ENCODE measurements around the gene MFSD2A.
"Not testable (repeated sequence)": the region's sequence is repeated elsewhere in the genome, so short reads cannot be mapped to it uniquely, and the experiment has no call there.

The MFSD2A gene

DNA sequence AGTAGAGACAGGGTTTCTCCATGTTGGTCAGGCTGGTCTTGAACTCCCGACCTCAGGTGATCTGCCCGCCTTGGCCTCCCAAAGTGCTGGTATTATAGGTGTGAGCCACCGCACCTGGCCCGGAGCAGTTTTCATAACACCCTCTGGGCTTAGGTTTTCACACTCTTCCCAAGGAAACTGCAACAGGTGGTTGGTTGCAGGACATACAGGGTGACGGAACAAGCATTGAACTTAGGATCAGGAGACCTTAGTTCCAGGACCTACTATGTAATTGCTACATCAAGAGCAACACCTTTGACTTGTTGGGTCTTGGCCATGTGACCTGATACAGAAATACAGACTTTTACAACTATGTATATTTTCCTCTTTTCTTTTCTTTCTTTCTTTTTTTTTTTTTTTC is 37.9 kb downstream of the MFSD2A start:
- Histone ChIP-seq H3K27ac (ENCODE audit: low read length) (no peak overlapping the region), H3K4me1 (ENCODE audit: insufficient read depth, low read length) (no peaks in the 10 kb centered on the region), H3K9me3 (ENCODE audit: insufficient read depth, low read depth, low read length) (no peaks in the 10 kb centered on the region), H3K4me3 (ENCODE audit: low read length) (no peak overlapping the region), H3K9ac (ENCODE audit: low read depth, low read length) (no peak overlapping the region), H3K36me3 (ENCODE audit: insufficient read depth, low read depth, low read length) (no peaks in the 10 kb centered on the region), H3K27me3 (ENCODE audit: insufficient read depth, low read length) (no peaks in the 10 kb centered on the region)

DNA sequence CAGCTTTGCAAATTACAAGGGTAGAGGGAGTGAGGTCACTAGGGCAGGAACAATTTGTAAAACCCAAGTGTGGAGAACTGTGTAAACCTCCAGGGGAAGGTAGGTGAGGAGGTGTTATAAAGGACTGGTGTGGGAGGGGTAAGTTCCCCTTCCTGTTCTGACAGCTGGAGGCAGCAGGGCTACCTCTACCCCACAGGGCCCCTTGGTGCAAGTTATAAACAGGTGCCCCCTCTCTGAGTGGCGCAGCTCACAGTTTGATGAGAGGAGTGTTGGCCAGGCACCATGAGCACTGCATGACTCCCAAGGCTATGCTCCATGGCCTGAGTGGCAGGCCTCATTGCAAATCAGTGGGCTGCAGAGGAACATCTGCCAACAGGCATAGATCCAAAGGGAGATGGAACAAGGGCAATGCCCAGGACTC is 41.0 kb downstream of the MFSD2A start:
- no peaks in the 10 kb centered on the region for H3K4me1 ChIP-seq (ENCODE audit: insufficient read depth, low read length)
- no peak overlapping the region for H3K27ac ChIP-seq (ENCODE audit: low read length)
- H3K36me3 ChIP-seq (ENCODE audit: insufficient read depth, low read depth, low read length): no peaks in the 10 kb centered on the region
- no peaks in the 10 kb centered on the region for H3K27me3 ChIP-seq (ENCODE audit: insufficient read depth, low read length)
- H3K9me3 ChIP-seq (ENCODE audit: insufficient read depth, low read depth, low read length): peaks cover 3% of the 10 kb centered on the region; the same call in 1 of the 2 replicates
- H3K9ac ChIP-seq (ENCODE audit: low read depth, low read length): no peak overlapping the region
- H3K4me3 ChIP-seq (ENCODE audit: low read length): no peak overlapping the region

DNA sequence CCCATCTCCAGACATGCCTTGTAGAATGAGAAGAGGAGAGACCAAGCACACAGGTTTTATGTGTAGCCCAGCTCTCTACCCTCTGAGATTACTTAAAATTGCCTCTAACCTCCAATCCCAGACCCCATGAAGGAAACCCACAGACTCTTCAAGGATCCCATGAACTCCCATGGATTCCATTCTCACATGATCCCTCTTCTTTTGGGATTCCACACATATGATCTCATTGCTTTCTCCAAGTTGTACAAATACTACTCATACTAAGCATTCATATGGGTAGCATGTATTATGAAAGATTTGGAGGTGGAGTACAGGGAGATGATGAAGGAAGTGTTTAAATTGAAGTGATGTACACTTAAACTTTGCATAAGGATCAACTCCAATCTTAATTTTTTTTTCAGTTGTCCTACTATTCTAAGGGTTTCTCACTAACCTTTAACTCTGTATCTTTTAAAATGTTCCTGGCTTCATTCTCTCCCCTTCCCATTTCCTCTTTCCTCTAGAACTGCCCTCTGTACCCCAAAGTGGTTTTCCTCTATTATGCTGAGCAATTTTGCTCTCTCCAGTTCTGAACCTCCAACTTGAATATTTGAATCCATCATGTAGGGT is 41.6 kb downstream of the MFSD2A start:
- H3K4me1 ChIP-seq (ENCODE audit: insufficient read depth, low read length): no peaks in the 10 kb centered on the region
- no peak overlapping the region for H3K9ac ChIP-seq (ENCODE audit: low read depth, low read length)
- H3K27ac ChIP-seq (ENCODE audit: low read length): no peak overlapping the region
- H3K9me3 ChIP-seq (ENCODE audit: insufficient read depth, low read depth, low read length): peaks cover 3% of the 10 kb centered on the region; the same call in 1 of the 2 replicates
- H3K36me3 ChIP-seq (ENCODE audit: insufficient read depth, low read depth, low read length): no peaks in the 10 kb centered on the region
- no peak overlapping the region for H3K4me3 ChIP-seq (ENCODE audit: low read length)
- H3K27me3 ChIP-seq (ENCODE audit: insufficient read depth, low read length): no peaks in the 10 kb centered on the region

DNA sequence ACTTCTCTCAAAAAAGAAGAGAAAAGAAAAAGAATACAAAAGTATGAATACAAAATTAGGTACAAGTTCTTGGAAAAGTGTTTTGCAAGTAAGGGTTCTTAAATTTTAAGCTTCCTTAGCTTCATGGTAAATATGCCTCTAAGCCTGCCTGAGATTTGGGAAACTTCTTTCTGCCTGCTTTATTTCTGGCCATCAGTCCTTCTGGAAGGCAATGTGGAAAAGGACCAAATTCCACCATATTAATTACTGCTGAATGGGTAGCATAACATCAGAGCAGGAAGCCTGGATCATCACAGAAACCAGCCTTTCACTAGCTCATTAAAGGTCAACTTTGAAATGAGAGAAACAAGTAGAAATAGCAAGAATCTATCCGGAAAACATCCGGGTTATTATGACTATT is 46.5 kb downstream of the MFSD2A start:
- H3K4me3 ChIP-seq (ENCODE audit: low read length): no peak overlapping the region
- H3K27me3 ChIP-seq (ENCODE audit: insufficient read depth, low read length): no peaks in the 10 kb centered on the region
- peaks cover 3% of the 10 kb centered on the region; the same call in 1 of the 2 replicates for H3K9me3 ChIP-seq (ENCODE audit: insufficient read depth, low read depth, low read length)
- no peak overlapping the region for H3K27ac ChIP-seq (ENCODE audit: low read length)
- H3K4me1 ChIP-seq (ENCODE audit: insufficient read depth, low read length): peaks cover 3% of the 10 kb centered on the region; the same call in 1 of the 2 replicates
- H3K36me3 ChIP-seq (ENCODE audit: insufficient read depth, low read depth, low read length): no peaks in the 10 kb centered on the region
- no peak overlapping the region for H3K9ac ChIP-seq (ENCODE audit: low read depth, low read length)

DNA sequence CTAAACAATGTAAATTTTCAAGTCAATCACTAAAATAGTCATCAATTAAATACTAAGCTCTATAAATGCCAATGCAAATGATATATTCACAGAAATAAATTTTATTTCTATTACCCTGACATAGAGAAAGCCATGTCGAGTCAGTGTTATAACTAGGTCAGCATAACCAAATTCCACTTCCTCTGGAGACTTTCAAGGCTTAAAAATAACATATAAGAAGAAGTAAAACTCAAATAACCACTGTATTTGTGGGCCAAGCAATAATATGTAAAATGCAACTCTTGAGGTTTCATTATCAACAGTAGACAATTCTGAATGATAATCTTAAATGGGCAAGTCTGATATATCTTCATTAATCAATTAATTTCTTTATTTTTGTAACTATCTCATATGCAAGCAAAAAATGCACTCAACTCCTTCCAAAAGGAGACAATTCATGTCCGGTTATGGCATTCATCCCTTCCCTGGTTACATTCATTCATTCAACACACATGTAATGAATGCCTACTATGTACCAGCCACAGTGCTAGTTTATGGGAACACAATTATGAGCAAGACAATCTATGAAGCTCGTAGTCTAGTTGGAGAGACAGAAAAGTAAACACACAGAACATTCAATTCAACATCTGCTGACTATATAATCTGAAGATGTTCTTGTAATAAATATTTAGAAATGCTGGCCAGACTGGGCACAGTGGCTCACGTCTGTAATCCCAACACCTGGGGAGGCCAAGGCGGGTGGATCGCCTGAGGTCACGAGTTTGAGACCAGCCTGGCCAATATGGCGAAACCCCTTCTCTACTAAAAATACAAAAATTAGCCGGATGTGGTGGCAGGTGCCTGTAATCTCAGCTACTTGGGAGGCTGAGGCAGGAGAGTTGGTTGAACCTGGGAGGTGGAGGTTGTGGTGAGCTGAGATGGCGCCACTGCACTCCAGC is 48.5 kb downstream of the MFSD2A start:
- H3K36me3 ChIP-seq (ENCODE audit: insufficient read depth, low read depth, low read length): no peaks in the 10 kb centered on the region
- H3K27ac ChIP-seq (ENCODE audit: low read length): no peak overlapping the region
- H3K9ac ChIP-seq (ENCODE audit: low read depth, low read length): no peak overlapping the region
- no peaks in the 10 kb centered on the region for H3K27me3 ChIP-seq (ENCODE audit: insufficient read depth, low read length)
- H3K9me3 ChIP-seq (ENCODE audit: insufficient read depth, low read depth, low read length): peaks cover 3% of the 10 kb centered on the region; the same call in 1 of the 2 replicates
- H3K4me1 ChIP-seq (ENCODE audit: insufficient read depth, low read length): peaks cover 3% of the 10 kb centered on the region; the same call in 1 of the 2 replicates
- no peak overlapping the region for H3K4me3 ChIP-seq (ENCODE audit: low read length)

DNA sequence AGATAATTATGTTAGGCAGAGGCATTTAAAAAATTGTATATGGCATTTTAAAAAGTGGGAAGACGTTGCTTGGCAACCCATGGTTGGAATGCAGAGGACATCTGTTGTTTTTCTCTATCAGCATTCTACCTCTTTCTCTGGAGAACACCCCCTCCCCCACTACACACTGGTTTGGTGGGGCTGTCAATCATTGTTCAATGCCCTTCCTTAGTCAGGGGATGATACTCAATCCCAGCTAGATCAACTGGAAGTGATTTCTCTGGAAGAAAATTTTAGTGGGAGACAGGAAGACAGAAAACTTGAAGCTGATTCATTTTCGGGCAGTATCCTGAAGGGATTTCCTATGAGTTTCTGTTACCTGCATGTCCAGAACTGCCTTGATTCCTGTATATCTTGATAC is 49.9 kb downstream of the MFSD2A start:
- Histone ChIP-seq H3K36me3 (ENCODE audit: insufficient read depth, low read depth, low read length) (no peaks in the 10 kb centered on the region), H3K4me3 (ENCODE audit: low read length) (no peak overlapping the region), H3K9me3 (ENCODE audit: insufficient read depth, low read depth, low read length) (no peaks in the 10 kb centered on the region), H3K27ac (ENCODE audit: low read length) (no peak overlapping the region), H3K9ac (ENCODE audit: low read depth, low read length) (no peak overlapping the region), H3K4me1 (ENCODE audit: insufficient read depth, low read length) (peaks cover 3% of the 10 kb centered on the region; the same call in 1 of the 2 replicates), H3K27me3 (ENCODE audit: insufficient read depth, low read length) (no peaks in the 10 kb centered on the region)

DNA sequence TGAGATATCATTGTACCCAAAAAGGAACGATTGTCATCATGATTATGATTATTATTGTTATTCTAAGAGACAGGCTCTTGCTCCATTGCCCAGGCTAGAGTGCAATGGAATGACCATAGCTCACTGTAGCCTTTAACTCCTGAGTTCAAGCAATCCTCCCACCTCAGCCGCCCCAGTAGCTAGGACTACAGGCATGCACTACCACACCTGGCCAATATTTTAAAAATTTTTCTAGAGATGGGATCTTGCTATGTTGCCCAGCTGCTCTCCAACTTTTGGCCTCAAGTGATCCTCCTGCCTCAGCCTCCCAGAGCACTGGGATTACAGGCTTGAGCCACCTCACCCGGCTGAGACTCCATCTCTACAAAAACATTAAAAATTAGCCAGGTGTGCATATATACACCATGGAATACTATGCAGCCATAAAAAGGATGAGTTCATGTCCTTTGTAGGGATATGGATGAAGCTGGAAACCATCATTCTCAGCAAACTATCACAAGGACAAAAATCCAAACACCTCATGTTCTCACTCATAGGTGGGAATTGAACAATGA is 52.6 kb downstream of the MFSD2A start:
- not testable (repeated sequence) for H3K4me1 ChIP-seq (ENCODE audit: insufficient read depth, low read length); H3K9me3 ChIP-seq (ENCODE audit: insufficient read depth, low read depth, low read length); H3K27ac ChIP-seq (ENCODE audit: low read length); H3K36me3 ChIP-seq (ENCODE audit: insufficient read depth, low read depth, low read length); H3K27me3 ChIP-seq (ENCODE audit: insufficient read depth, low read length); H3K4me3 ChIP-seq (ENCODE audit: low read length); H3K9ac ChIP-seq (ENCODE audit: low read depth, low read length)

DNA sequence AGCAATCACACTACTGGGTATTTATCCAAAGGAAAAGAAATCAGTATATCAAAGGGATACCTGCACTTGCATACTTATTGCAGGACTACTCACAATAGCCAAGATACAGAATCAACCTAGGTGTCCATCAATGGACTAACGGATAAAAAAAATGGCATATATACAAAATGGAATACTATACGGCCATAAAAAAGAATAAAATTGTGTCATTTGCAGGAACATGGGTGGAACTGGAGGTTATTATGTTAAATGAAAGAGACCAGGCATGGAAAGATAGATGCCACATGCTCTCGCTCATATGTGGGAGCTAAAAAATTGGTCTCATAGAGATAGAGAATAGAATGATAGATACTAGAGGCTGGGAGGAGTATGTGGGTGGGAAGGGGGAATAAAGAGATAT is 56.3 kb downstream of the MFSD2A start:
- Histone ChIP-seq H3K9me3 (ENCODE audit: insufficient read depth, low read depth, low read length) (no peaks in the 10 kb centered on the region), H3K4me3 (ENCODE audit: low read length) (no peak overlapping the region), H3K9ac (ENCODE audit: low read depth, low read length) (no peak overlapping the region), H3K4me1 (ENCODE audit: insufficient read depth, low read length) (no peaks in the 10 kb centered on the region), H3K36me3 (ENCODE audit: insufficient read depth, low read depth, low read length) (no peaks in the 10 kb centered on the region), H3K27ac (ENCODE audit: low read length) (no peak overlapping the region), H3K27me3 (ENCODE audit: insufficient read depth, low read length) (no peaks in the 10 kb centered on the region)

DNA sequence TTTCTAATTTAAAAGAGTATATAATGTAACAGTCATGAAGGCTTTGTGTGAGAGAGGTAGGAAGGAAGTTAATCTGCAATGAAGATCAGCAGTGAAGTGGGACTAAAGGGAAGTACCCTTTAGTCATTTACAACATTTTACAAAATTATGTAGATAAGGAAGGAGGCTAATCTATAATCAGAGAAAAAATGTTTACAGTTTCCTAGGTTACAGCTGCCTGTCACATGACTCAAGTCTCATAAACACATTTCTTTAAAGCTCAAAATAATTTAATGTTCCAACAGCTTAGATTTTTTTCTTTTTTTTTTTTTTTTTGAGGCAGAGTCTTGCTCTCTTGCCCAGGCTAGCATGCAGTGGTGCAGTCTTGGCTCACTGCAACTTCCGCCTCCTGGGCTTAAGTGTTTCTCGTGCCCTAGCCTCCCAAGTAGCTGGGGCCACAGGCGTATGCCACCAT is 59.3 kb downstream of the MFSD2A start:
- Histone ChIP-seq H3K27ac (ENCODE audit: low read length) (no peak overlapping the region), H3K4me3 (ENCODE audit: low read length) (no peak overlapping the region), H3K27me3 (ENCODE audit: insufficient read depth, low read length) (no peaks in the 10 kb centered on the region), H3K4me1 (ENCODE audit: insufficient read depth, low read length) (no peaks in the 10 kb centered on the region), H3K9ac (ENCODE audit: low read depth, low read length) (no peak overlapping the region), H3K9me3 (ENCODE audit: insufficient read depth, low read depth, low read length) (no peaks in the 10 kb centered on the region; the same call in 1 of the 2 replicates), H3K36me3 (ENCODE audit: insufficient read depth, low read depth, low read length) (no peaks in the 10 kb centered on the region)

DNA sequence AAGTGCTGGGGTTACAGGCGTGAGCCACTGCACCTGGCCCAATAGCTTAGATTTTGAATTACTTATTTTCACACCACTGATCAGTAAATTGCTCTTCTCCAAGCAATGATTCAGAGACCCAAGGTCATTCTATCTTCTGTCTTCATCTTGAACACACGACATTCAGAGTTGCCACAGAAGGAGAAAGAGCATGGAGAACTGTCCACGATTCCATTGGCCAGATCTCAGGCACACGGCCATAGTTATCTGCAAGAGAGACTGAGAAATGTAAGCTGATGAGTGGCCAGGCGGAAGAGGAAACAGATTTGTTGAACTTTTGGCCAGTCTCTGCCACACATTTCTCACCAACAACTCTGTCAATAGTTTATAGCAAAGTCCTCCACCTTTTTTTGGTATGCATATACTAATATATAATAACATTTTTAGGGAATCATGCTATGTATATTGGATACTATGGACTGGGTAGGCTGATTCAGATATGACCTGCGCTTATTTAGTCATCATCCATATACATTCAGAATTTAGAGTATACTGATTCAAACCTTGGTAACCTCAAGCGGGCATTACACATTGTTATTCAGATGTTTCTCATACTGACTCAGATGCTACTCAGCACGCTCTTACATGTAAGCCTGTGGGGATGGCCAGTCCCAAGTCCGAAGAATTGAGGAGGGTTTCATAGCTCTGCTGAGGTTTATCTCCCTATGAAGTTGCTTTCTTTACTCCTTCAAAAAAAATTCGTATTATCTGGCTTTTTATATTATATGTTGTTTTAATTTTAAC is 60.1 kb downstream of the MFSD2A start:
- Histone ChIP-seq H3K27ac (ENCODE audit: low read length) (no peak overlapping the region), H3K9me3 (ENCODE audit: insufficient read depth, low read depth, low read length) (no peaks in the 10 kb centered on the region; the same call in 1 of the 2 replicates), H3K36me3 (ENCODE audit: insufficient read depth, low read depth, low read length) (no peaks in the 10 kb centered on the region), H3K4me1 (ENCODE audit: insufficient read depth, low read length) (no peaks in the 10 kb centered on the region), H3K4me3 (ENCODE audit: low read length) (no peak overlapping the region), H3K9ac (ENCODE audit: low read depth, low read length) (no peak overlapping the region), H3K27me3 (ENCODE audit: insufficient read depth, low read length) (no peaks in the 10 kb centered on the region)

DNA sequence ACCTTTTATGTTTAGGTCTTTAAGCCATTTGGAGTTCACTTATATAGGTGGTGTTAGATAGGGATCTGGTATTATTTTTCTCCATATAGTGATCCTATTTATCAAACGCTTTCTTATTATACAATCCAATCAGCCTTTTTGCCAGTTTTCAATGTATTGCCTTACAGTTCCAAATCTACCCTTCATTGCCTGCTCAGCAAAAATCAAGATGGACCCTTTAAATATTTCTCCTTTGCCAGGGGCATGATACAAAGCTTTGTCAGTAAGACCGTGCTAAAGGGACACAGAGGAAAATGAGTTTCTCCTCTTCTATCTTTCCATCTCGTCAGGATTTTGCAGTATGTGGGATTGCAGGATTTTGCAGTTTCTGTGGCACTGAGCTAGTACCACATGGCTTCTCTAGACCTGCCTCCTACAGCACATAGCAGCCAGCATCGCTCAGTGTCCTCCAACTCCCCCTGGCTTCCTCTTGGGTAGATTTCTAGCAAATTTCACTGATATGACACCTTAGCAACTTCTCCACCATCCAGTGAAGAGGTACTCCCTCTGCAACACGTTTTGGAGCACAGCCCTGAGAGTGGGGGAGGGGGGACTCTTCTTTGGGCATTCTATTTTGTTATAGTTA is 63.1 kb downstream of the MFSD2A start:
- Histone ChIP-seq H3K4me3 (ENCODE audit: low read length) (no peak overlapping the region), H3K9me3 (ENCODE audit: insufficient read depth, low read depth, low read length) (no peaks in the 10 kb centered on the region; the same call in 1 of the 2 replicates), H3K27me3 (ENCODE audit: insufficient read depth, low read length) (no peaks in the 10 kb centered on the region), H3K36me3 (ENCODE audit: insufficient read depth, low read depth, low read length) (no peaks in the 10 kb centered on the region), H3K4me1 (ENCODE audit: insufficient read depth, low read length) (no peaks in the 10 kb centered on the region), H3K27ac (ENCODE audit: low read length) (no peak overlapping the region), H3K9ac (ENCODE audit: low read depth, low read length) (no peak overlapping the region)
